A549 (cell line): ENCODE data around the gene APBB2. TPM values are rescaled to one million over a fixed set of nuclear protein-coding genes. Genes with fewer than 3 reads are reported as not detected.
"Not testable (repeated sequence)": the region's sequence is repeated elsewhere in the genome, so short reads cannot be mapped to it uniquely, and the experiment has no call there.

ENCODE experiments used
- ATAC-seq, 2 experiments: fragments of 200-7000 bp in 1 of 2; fragments of >200 bp in 1 of 2; cut with Nextera tagmentation in 1 of 2; cut with Tn5 transposase in 1 of 2; 3 replicates each; pipeline versions ENCODE4 v1.8.0 to v1.9.1; 2018 to 2020; ENCODE audit warnings: mild to moderate bottlenecking in 1 of 2, moderate library complexity in 1 of 2
- CTCF ChIA-PET: fragments of 300-600 bp; sonication (Branson Sonifier 250); formaldehyde crosslinking; extraction: SDS; loops from one replicate; lab custom pipeline; 2021; ENCODE audit warnings: antibody characterized with exemption, inconsistent platforms; lab: Yijun Ruan, JAX
- POLR2A ChIA-PET: fragments of 350-600 bp; formaldehyde crosslinking; extraction: SDS; loops from one replicate; lab custom pipeline; 2021; ENCODE audit warnings: antibody characterized with exemption, inconsistent platforms; lab: Yijun Ruan, JAX
- DNase-seq, 2 experiments: peaks; one replicate each; pipeline versions ENCODE4 v3.0.0 to v3.0.0-alpha.2; 2011 to 2016; ENCODE audit warnings: low read depth in 1 of 2, low spot score in 1 of 2
- FAIRE-seq: peaks from 2 replicates; lab custom pipeline; 2011; peaks lifted over from hg19 to GRCh38; lab: Jason Lieb, UNC
- H3K27ac ChIP-seq, 2 experiments: fragments of >200 bp; sonication (Bioruptor Twin); formaldehyde crosslinking; 3 replicates each; pipeline ENCODE4 v1.5.1; 2016 to 2017
- H3K4me1 ChIP-seq: fragments of >200 bp; sonication (Bioruptor Twin); formaldehyde crosslinking; 3 replicates; pipeline ENCODE4 v1.6.1; 2016
- H3K4me2 ChIP-seq: fragments of >200 bp; sonication (Bioruptor Twin); formaldehyde crosslinking; 3 replicates; pipeline ENCODE4 v1.6.1; 2016
- H3K4me3 ChIP-seq: fragments of >200 bp; sonication (Bioruptor Twin); formaldehyde crosslinking; 3 replicates; pipeline ENCODE4 v1.5.1; 2016
- H3K9me3 ChIP-seq: fragments of >200 bp; sonication (Bioruptor Twin); formaldehyde crosslinking; 3 replicates; pipeline ENCODE4 v1.6.1; 2016
- ATOH8 ChIP-seq: fragments of 250-450 bp; sonication (Bioruptor Pico); IDR thresholded peaks from 2 replicates; pipeline ENCODE4 v1.5.0; 2020; ENCODE audit warnings: low read depth, mild to moderate bottlenecking, moderate library complexity
- CBX8 ChIP-seq: fragments of 200-600 bp; sonication (generic); IDR thresholded peaks from 2 replicates; pipeline ENCODE4 v1.6.1; 2016
- E2F6 ChIP-seq: IDR thresholded peaks from 2 replicates; pipeline ENCODE4 v1.6.1; 2012; ENCODE audit warnings: low read depth, borderline replicate concordance
- EHF ChIP-seq: fragments of 250-450 bp; sonication (Bioruptor Pico); IDR thresholded peaks from 2 replicates; pipeline ENCODE4 v1.5.0; 2020; ENCODE audit warnings: mild to moderate bottlenecking
- EHMT2 ChIP-seq: fragments of 200-600 bp; sonication (generic); IDR thresholded peaks from 2 replicates; pipeline ENCODE4 v1.6.1; 2016; ENCODE audit warnings: antibody characterized with exemption, low read depth, mild to moderate bottlenecking, moderate library complexity
- ELK1 ChIP-seq: fragments of 150-350 bp; IDR thresholded peaks from 2 replicates; pipeline ENCODE4 v1.6.1; 2014; ENCODE audit warnings: low read depth, mild to moderate bottlenecking, low read length
- FOSL2 ChIP-seq, 2 experiments: fragments of 450-650 bp in 1 of 2; fragments of >200 bp in 1 of 2; sonication (Bioruptor Twin) in 1 of 2; formaldehyde crosslinking; IDR thresholded peaks; 2 replicates each; pipeline versions ENCODE4 v1.5.0 to v1.6.1; 2016 to 2020; ENCODE audit warnings: mild to moderate bottlenecking in 1 of 2, moderate library complexity in 1 of 2
- HDAC2 ChIP-seq: fragments of 200-600 bp; sonication (generic); IDR thresholded peaks from 2 replicates; pipeline ENCODE4 v1.6.1; 2016
- HES2 ChIP-seq: fragments of >200 bp; sonication (Bioruptor Twin); formaldehyde crosslinking; IDR thresholded peaks from 2 replicates; pipeline ENCODE4 v1.6.1; 2016
- HEYL ChIP-seq: fragments of 250-450 bp; sonication (Bioruptor Pico); IDR thresholded peaks from 2 replicates; pipeline ENCODE4 v1.8.0; 2021; ENCODE audit warnings: mild to moderate bottlenecking, moderate library complexity
- HOXB5 ChIP-seq: fragments of 250-450 bp; sonication (Bioruptor Pico); IDR thresholded peaks from 2 replicates; pipeline ENCODE4 v1.5.0; 2020; ENCODE audit warnings: mild to moderate bottlenecking, moderate library complexity
- JUNB ChIP-seq: fragments of >200 bp; sonication (Bioruptor Twin); formaldehyde crosslinking; IDR thresholded peaks from 2 replicates; pipeline ENCODE4 v1.6.1; 2016
- KDM5A ChIP-seq: fragments of 200-600 bp; sonication (generic); IDR thresholded peaks from 2 replicates; pipeline ENCODE4 v1.6.1; 2016; ENCODE audit warnings: antibody characterized with exemption, mild to moderate bottlenecking
- MAFK ChIP-seq: fragments of 450-650 bp; IDR thresholded peaks from 2 replicates; pipeline ENCODE4 v1.6.1; 2014; ENCODE audit not compliant: partially characterized antibody
- MAX ChIP-seq: IDR thresholded peaks from 2 replicates; pipeline ENCODE4 v1.6.1; 2012
- MAZ ChIP-seq: fragments of 150-350 bp; IDR thresholded peaks from 2 replicates; pipeline ENCODE4 v1.6.1; 2014; ENCODE audit warnings: antibody characterized with exemption, low read depth, low read length, borderline replicate concordance
- MYC ChIP-seq: IDR thresholded peaks from 2 replicates; pipeline ENCODE4 v1.6.1; 2012; ENCODE audit warnings: mild to moderate bottlenecking, inconsistent platforms, low read length, improper control_type of control experiment, borderline replicate concordance
- NFE2L2 ChIP-seq: fragments of 150-350 bp; conservative IDR thresholded peaks from 2 replicates; pipeline ENCODE4 v1.6.1; 2014; ENCODE audit warnings: low read length
- NPAS2 ChIP-seq: fragments of 250-450 bp; sonication (Bioruptor Pico); IDR thresholded peaks from 2 replicates; pipeline ENCODE4 v1.8.0; 2022; ENCODE audit warnings: mild to moderate bottlenecking, moderate library complexity, borderline replicate concordance
- PBX3 ChIP-seq: IDR thresholded peaks from 2 replicates; pipeline ENCODE4 v1.6.1; 2012
- POLR2A ChIP-seq: IDR thresholded peaks from 2 replicates; pipeline ENCODE4 v1.6.1; 2012; ENCODE audit warnings: mild to moderate bottlenecking, low read length
- POLR2AphosphoS2 ChIP-seq: conservative IDR thresholded peaks from 2 replicates; pipeline ENCODE4 v1.6.1; 2012; ENCODE audit warnings: low read length, improper control_type of control experiment, inconsistent platforms
- RFX5 ChIP-seq: fragments of 450-650 bp; IDR thresholded peaks from 2 replicates; pipeline ENCODE4 v1.7.1; 2014; ENCODE audit warnings: antibody characterized with exemption, mild to moderate bottlenecking, moderate library complexity
- SMC3 ChIP-seq: fragments of >200 bp; sonication (Bioruptor Twin); formaldehyde crosslinking; IDR thresholded peaks from 3 replicates; pipeline ENCODE4 v1.6.1; 2018; ENCODE audit warnings: inconsistent platforms
- TP53 ChIP-seq: fragments of 250-450 bp; sonication (Bioruptor Pico); IDR thresholded peaks from 2 replicates; pipeline ENCODE4 v1.5.0; 2021; ENCODE audit warnings: mild to moderate bottlenecking, moderate library complexity
- ZNF302 ChIP-seq: fragments of 250-450 bp; sonication (Bioruptor Pico); IDR thresholded peaks from 2 replicates; pipeline ENCODE4 v1.9.0; 2021; ENCODE audit warnings: inconsistent platforms, mild to moderate bottlenecking, moderate library complexity
- WGBS: methylation state at CpG from one replicate; pipeline ENCODE4 v1.1.6; 2017; ENCODE audit errors: missing lambda C conversion rate; 5-methylcytosine and 5-hydroxymethylcytosine counted together
- polyA plus RNA-seq, 4 experiments: library from polyadenylated mRNA; depleted of rRNA in 3 of 4; stranded (reverse); fragments of >200 nt; fragmentation: RNase III in 1 of 4; extraction: RNeasy Plus Mini Kit Qiagen cat#74134 plus additional on column Dnase treatment in 1 of 4; gene quantifications; 2 replicates in 3 of 4; 3 replicates in 1 of 4; pipeline ENCODE4 v1.2.3, GENCODE V29; 2011 to 2017

The APBB2 gene
- polyA plus RNA-seq, 2 of the 4 experiments (the other 2 are of a cell fraction), result 8.3 to 31.9 TPM

GRCh38 chr4:41061482-41062185 lies 152.7 kb downstream of the APBB2 start:
- ChIA-PET CTCF (interaction anchor here (1.6 kb wide), 1 partner anchor 11 kb away, joined by 4 read pairs; no protein-coding TSS in a partner anchor), POLR2A (no interaction called here)
- ATAC-seq (no peak), FAIRE-seq (no peak), DNase-seq (no peak)
- Histone ChIP-seq H3K9me3 (no peaks in the 10 kb centered on the region), H3K4me1 (no peaks in the 10 kb centered on the region), H3K27ac (no peak overlapping the region), H3K4me3 (no peak overlapping the region), H3K4me2 (no peak overlapping the region)
- WGBS, result 79% methylated on average over 5 of the region's 5 CpGs
- TF ChIP-seq HDAC2 (no peak), E2F6 (no peak), HOXB5 (CRISPR knock-in tag) (no peak), NPAS2 (CRISPR knock-in tag) (no peak), CBX8 (no peak), RFX5 (no peak), FOSL2 (IDR thresholded peaks at IDR 0.05) (no peak), FOSL2 (CRISPR knock-in tag; IDR thresholded peaks at IDR 0.05) (no peak), HEYL (CRISPR knock-in tag) (no peak), EHMT2 (no peak), POLR2AphosphoS2 (no peak), MAFK (no peak), ELK1 (no peak), TP53 (CRISPR knock-in tag) (no peak), MAX (no peak), SMC3 (no peak), PBX3 (no peak), ATOH8 (CRISPR knock-in tag) (no peak), POLR2A (no peak)

GRCh38 chr4:41060352-41061334 lies 153.7 kb downstream of the APBB2 start:
- H3K4me3 ChIP-seq, result no peak overlapping the region
- H3K4me1 ChIP-seq, result no peaks in the 10 kb centered on the region
- no peak overlapping the region for H3K27ac ChIP-seq
- ATAC-seq (no peak), DNase-seq (no peak), FAIRE-seq (no peak)
- H3K9me3 ChIP-seq, result no peaks in the 10 kb centered on the region
- 88% methylated on average over 12 of the region's 12 CpGs for WGBS
- POLR2A ChIA-PET, result no interaction called here
- CTCF ChIA-PET, result no interaction called here
- TF ChIP-seq MAFK (no peak), EHF (CRISPR knock-in tag) (no peak), KDM5A (no peak), MYC (no peak), HOXB5 (CRISPR knock-in tag) (no peak), HES2 (no peak), ZNF302 (CRISPR knock-in tag) (no peak), MAZ (no peak), NFE2L2 (no peak), JUNB (no peak)
- H3K4me2 ChIP-seq, result no peak overlapping the region

GRCh38 chr4:41059411-41059810 lies 154.9 kb downstream of the APBB2 start:
- H3K9me3 ChIP-seq, H3K27ac ChIP-seq, CTCF ChIA-PET, POLR2A ChIA-PET, H3K4me1 ChIP-seq, H3K4me3 ChIP-seq, ATAC-seq, FAIRE-seq, DNase-seq, H3K4me2 ChIP-seq: not testable (repeated sequence)
- WGBS, result 80% methylated on average over 9 of the region's 9 CpGs
